LNCAP (cell line): ENCODE results near the gene PDE3B.

Source experiments
- TF ChIP-seq, protein P1 (sequence below): fragments of 450-650 bp; IDR thresholded peaks from 2 replicates; pipeline ENCODE4 v1.5.1; 2017; ENCODE audit warnings: mild to moderate bottlenecking

Gene PDE3B

DNA sequence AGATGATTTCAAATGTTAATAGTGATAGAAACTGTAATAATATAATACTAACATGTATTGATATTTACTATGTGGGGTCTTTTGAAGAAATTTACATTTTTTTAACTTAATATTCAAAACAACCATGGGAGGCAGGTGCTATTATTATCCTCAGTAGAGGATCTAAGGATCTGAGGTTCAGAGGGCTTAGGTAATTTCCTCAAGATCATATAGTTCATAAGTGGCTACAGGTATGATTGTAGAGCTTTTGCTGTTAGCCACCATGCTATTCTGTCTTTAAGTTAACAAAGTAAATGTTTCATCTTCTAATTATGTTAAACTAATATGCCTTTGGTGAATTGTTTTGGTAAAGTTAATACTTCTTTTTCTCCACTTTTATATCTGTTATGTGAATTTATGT is 83.6 kb downstream of the PDE3B start:
- TF ChIP-seq, protein P1, sequence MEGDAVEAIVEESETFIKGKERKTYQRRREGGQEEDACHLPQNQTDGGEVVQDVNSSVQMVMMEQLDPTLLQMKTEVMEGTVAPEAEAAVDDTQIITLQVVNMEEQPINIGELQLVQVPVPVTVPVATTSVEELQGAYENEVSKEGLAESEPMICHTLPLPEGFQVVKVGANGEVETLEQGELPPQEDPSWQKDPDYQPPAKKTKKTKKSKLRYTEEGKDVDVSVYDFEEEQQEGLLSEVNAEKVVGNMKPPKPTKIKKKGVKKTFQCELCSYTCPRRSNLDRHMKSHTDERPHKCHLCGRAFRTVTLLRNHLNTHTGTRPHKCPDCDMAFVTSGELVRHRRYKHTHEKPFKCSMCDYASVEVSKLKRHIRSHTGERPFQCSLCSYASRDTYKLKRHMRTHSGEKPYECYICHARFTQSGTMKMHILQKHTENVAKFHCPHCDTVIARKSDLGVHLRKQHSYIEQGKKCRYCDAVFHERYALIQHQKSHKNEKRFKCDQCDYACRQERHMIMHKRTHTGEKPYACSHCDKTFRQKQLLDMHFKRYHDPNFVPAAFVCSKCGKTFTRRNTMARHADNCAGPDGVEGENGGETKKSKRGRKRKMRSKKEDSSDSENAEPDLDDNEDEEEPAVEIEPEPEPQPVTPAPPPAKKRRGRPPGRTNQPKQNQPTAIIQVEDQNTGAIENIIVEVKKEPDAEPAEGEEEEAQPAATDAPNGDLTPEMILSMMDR: no peak

DNA sequence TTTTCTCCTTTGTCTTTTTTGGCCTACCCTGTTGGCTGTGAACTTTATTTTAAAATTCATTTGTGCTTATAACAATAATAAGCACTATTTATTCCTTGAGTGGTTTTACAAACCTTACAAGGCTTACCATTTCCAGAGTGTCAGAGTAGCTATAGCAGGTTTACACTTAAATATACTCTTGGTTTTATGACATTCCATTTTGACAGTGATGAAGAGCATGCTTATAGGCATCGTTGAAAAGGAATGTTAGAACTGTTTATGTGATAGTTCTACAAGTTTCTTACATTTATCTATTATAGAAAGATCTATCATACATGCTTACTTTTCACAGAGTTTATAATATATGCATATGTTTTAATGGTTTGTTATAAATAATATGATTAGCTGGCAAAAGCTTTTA is 84.1 kb downstream of the PDE3B start:
- TF ChIP-seq, protein P1: no peak

DNA sequence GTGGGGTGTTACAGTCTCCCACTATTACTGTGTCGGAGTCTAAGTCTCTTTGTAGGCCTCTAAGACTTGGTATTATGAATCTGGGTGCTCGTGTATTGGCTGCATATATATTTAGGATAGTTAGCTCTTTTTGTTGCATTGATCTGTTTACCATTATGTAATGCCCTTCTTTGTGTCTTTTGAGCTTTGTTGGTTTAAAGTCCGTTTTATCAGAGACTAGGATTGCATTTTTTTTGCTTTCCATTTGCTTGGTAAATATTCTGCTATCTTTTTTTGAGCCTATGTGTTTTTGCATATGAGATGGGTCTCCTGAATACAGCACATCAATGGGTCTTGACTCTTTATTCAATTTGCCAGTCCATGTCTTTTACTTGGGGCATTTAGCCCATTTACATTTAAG is 97.6 kb downstream of the PDE3B start:
- TF ChIP-seq, protein P1: no peak

DNA sequence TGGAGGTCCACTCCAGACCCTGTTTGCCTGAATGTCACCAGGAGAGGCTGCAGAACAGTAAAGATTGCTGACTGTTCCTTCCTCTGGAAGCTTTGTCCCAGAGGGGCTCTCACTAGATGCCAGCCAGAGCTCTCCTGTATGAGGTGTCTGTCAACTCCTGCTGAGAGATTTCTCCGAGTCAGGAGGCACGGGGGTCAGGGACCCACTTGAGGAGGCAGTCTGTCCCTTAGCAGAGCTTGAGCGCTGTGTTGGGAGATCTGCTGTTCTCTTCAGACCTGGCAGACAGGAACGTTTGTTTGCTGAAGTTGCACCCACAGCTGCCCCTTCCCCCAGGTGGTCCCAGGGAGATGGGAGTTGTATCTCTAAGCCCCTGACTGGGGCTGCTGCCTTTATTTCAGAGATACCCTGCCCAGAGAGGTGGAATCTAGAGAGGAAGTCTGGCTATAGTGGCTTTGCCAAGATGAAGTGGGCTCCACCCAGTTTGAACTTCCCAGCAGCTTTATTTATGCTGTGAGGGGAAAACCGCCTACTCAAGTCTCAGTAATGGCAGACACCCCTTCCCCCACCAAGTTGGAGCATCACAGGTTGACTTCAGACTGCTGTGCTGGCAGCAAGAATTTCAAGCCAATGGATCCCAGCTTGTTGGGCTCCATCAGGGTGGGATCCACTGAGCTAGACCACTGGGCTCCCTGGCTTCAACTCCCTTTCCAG is 99.4 kb downstream of the PDE3B start:
- TF ChIP-seq, protein P1: no peak

DNA sequence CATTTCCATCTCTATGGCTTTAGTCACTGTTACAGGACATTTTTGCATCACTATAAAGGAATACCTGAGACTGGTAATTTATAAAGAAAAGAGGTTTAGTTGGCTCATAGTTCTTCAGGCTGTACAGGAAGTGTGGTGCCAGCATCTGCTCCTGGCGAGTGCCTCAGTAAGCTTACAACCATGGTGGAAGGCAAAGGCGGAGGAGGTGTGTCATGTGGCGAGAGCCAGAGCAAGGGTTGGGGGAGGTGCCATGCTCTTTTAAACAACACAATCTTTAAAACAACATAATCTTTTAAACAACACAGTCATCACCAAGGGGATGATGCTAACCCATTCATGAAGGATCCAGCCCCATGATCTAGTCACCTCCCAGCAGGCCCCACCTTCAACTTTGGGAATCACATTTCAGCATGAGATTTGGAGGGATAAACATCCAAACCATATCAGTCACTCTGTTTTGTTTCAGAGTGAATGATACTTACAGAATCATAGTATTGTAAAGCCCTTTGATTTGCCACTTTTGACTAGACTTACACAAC is 103.3 kb downstream of the PDE3B start:
- TF ChIP-seq, protein P1: no peak

DNA sequence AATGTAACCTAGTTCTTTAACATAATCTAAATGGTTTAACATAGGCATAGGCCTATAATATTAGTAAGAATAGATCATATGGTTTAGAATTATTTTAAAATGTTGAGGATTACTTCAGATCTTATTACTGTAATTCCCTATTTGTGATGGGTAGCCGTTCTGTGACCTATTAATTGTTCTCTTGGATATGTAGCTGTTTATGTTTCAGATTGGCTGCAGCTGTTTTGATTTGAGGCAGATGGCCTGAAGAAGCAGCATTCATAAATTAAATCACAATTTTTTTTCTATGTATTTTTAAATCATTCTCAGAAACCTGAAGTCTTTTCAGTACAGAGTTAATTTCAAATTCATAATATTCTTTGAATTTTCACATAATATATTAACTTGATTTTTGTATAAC is 104.5 kb downstream of the PDE3B start:
- TF ChIP-seq, protein P1: no peak

DNA sequence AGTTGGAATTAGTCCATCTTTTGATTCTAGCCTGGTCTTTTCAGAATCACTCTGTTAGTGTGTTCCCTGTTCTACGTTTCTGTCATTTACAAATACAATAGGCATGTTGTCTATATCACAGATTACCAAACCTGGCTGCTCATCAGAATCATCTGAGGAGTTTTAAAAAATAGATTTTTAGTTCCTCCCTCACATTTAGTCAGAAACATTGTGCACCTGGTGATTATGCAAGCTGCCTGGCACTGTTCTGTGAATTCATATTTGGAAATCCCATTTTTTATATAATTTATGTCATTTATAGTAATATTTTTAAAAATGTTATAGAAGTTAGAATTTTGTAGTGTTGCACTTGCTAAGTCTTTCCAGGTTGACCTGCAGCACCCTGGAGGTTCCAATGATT is 107.3 kb downstream of the PDE3B start:
- TF ChIP-seq, protein P1: no peak

DNA sequence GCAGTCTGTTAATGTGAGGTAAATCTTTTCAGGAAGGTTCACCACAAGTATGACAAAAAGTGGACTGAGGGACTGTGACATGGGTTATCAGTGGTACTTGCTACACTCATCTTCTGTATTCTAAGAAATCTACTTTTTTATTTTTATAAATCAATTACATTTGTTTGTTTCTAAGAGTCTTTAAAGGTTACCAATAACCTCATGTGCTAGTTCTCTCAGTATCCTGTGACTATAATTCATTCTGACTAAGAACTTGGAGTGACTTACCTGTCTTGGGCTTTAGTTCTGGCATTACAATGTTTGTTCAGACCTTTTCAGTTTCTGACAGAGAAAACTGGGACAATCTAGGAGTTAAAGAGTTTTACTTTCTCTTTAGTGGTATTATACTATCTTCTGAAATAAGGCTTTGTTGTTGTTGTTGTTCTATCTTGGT is 108.4 kb downstream of the PDE3B start:
- TF ChIP-seq, protein P1: no peak
